Measurements from ENCODE around the gene NDUFV1. TPM values are rescaled to one million over a fixed set of nuclear protein-coding genes. Genes with fewer than 3 reads are reported as not detected.

The NDUFV1 gene
- total and polyA plus RNA-seq, 9 of the 15 experiments (the other 6 are each of a cell fraction or from before 2014, with no cell fraction given): 10.8 to 423 (median 209) TPM

- Histone ChIP-seq H3K9me1 (ENCODE audit: control insufficient read depth, insufficient read depth, low read length) (no peaks in the 10 kb centered on the region), H3K4me1 (replicated peaks in 1 of 2; ENCODE audit: control insufficient read depth in 2 of 2, insufficient read depth in 2 of 2, low read length in 2 of 2) (peaks cover 9 to 15% of the 10 kb centered on the region in 2 experiments; a peak in 3 of 5 replicates), H4K20me1 (replicated peaks; ENCODE audit: control insufficient read depth, insufficient read depth, low read length) (no peaks in the 10 kb centered on the region), H3K36me3 (ENCODE audit: control insufficient read depth, insufficient read depth, low read length) (no peaks in the 10 kb centered on the region), H3K79me2 (ENCODE audit: control insufficient read depth, insufficient read depth, low read length) (no peaks in the 10 kb centered on the region), H3K27ac (ENCODE audit: extremely low read depth, low read depth, low read length) (no peak overlapping the region), H3K4me2 (ENCODE audit: insufficient read depth, low read length) (peak overlapping the region; percentile 13; the same call in 1 of the 2 replicates), H2AFZ (ENCODE audit: low read depth, low read length) (peak overlapping the region; percentile 87), H3K4me3 (no peak overlapping the region), H3K9me3 (replicated peaks; ENCODE audit: control insufficient read depth, insufficient read depth, low read depth, low read length) (no peaks in the 10 kb centered on the region), H3K27me3 (ENCODE audit: control insufficient read depth in 2 of 2, insufficient read depth in 2 of 2, low read length in 2 of 2) (no peaks in the 10 kb centered on the region; a peak in 1 of 5 replicates), H3K9ac (ENCODE audit: insufficient read depth in 1 of 2, low read depth in 2 of 2, low read length in 2 of 2) (no peak overlapping the region)
- intact Hi-C loops (cut with micrococcal nuclease) (no loop called here), in situ Hi-C loops (cut with MboI) (no loop called here)
- no TSS peak for BruUV-seq (replicated peaks)
- POLR2A ChIA-PET: interaction anchor here (0.6 to 1.2 kb wide), 4 partner anchors 18 to 146 kb away, joined by 3 to 5 read pairs (median 4); no protein-coding TSS in a partner anchor
- no peak for FAIRE-seq
- DNase-seq (ENCODE audit: extremely low read depth in 1 of 4, low spot score in 3 of 4): no peak
- CTCF ChIA-PET (ENCODE audit: low intra/inter-chr PET ratio): no interaction called here
- no peak for ATAC-seq
- WGBS (ENCODE audit: insufficient coverage, low coverage, missing lambda C conversion rate): 60% methylated on average over 10 of the region's 10 CpGs
- TF ChIP-seq, protein P1, sequence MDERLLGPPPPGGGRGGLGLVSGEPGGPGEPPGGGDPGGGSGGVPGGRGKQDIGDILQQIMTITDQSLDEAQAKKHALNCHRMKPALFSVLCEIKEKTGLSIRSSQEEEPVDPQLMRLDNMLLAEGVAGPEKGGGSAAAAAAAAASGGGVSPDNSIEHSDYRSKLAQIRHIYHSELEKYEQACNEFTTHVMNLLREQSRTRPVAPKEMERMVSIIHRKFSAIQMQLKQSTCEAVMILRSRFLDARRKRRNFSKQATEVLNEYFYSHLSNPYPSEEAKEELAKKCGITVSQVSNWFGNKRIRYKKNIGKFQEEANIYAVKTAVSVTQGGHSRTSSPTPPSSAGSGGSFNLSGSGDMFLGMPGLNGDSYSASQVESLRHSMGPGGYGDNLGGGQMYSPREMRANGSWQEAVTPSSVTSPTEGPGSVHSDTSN (CRISPR knock-in tag; IDR thresholded peaks at IDR 0.05; ENCODE audit: low read depth): no peak
- TF ChIP-seq, protein P1 (tag; conservative IDR thresholded peaks at IDR 0.05; ENCODE audit: low read depth): 0 out of 2 replicates have a peak, but pooled peaks have one; percentile 13
- TF ChIP-seq MEIS2 (IDR thresholded peaks at IDR 0.05; ENCODE audit: partially characterized antibody): peak; percentile 24
- TF ChIP-seq, protein P2, sequence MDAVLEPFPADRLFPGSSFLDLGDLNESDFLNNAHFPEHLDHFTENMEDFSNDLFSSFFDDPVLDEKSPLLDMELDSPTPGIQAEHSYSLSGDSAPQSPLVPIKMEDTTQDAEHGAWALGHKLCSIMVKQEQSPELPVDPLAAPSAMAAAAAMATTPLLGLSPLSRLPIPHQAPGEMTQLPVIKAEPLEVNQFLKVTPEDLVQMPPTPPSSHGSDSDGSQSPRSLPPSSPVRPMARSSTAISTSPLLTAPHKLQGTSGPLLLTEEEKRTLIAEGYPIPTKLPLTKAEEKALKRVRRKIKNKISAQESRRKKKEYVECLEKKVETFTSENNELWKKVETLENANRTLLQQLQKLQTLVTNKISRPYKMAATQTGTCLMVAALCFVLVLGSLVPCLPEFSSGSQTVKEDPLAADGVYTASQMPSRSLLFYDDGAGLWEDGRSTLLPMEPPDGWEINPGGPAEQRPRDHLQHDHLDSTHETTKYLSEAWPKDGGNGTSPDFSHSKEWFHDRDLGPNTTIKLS (IDR thresholded peaks at IDR 0.05; ENCODE audit: borderline replicate concordance, low read depth): no peak
Measured at GRCh38 chr11:67562963-67563704, 43.6 kb upstream of the NDUFV1 start.
